NCI-H2081 treated with DMSO at 0.1 percent for 48 hours (cell line): ENCODE measurements around the gene NTRK3.

ENCODE experiments used
- DNase-seq: peaks from one replicate; lab custom pipeline; 2025; lab: John Stamatoyannopoulos, UW

Gene NTRK3

DNA sequence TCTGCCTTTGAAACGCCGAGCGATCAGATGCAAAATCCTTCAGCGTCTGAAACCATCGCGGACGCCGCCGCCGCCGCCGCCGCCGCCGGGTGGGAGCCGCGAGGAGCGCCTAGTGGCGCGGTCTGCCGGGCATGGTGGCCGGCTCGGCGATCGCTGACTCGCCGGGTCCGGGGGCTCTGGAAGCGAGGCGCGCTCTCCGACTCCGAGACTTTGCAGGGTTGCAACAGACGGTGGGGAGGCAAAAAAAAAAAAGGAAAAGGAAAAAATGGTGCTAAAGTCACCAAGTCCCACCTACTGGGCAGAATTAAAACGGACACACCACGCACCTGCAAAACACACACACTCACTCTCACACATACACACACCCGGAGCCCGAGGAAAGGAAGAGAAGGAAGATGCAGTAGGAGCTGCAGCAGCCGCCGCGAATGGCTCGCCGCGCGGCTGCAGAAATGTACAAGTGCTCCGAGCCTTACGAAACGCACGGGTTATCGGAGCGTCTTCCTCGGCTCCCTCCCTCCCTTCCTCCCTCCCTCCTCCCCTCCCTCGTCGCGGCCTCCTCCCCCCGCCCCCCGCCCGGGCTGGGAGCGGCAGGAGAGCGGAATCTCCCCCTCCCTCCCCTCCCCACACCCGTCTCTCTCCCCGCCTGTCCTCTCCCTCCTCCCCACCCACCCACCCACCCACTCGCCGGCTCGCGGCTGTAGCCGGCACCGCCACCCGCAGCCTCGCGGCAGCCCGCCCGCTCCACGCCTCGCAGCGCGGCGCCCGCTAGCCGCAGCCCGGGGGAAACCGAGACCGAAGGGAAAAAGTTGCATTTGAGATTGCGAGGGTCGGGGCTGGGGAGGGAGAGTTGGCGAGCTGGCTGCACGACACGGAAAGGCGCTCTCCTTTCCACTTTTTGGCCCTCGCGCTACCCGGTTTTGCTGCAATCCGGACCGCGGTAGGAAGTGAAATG, at the start of gene NTRK3:
NTRK3 (minus strand) TSS at position 461 of the 952 bp plus-strand sequence. CDS start 586 bp downstream, outside the sequence.
- DNase-seq: no peak

DNA sequence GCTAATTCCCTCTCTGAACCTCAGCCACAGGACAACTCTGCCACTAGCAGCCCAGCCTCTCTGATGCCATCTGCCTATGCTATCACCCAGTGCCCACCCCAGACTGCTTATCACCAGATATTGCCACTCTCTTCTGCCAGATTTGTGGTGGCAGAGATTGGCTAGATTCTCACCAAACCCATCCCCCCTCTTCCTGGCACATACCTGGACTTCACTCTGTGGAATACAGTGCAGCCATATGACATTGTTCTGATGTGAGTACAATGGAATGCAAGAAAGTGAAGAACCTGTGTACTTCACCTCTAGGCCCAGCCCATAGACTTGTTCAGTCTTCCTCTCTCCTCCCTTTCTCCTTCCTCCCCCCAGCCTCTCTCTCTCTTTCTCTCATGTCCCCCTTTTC, 46.9 kb upstream of the NTRK3 start:
- no peak for DNase-seq

DNA sequence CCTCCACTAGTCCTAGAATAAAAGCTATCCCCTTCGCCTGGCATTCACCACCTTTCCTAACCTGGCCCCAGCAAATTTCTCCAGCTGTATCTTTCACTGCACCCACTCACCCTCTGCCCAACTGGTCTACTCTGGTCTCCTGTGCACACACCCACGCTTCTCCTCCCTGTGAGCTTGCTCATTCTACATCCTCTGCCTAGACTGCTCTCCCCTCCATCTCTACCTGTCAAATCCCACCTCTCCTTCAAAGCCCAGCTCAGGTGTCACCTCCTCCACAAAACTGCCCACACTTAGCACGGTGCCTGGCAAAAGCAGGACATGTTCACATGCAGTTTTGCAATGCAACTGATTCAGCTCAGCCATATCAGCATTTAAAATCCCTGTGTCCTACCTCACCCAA, 45.8 kb upstream of the NTRK3 start:
- no peak for DNase-seq

DNA sequence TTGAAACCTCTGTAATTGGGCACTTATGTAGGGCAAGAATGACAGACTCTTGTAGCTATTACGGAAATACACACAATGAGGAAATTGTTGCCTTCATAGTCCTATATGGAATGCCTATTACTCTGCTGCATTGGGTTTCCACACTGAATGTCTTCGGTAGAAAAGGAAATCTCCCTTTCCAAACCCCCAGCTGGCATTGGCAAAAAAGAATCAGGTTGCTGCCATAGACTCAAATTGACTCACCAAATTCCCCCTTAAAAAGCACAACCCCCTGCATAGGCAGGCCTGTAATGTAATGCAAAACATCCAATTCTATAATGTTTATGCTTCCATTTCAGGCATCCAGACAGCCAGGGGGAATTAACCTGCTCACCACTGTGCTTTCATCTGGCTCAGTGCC, 44.8 kb upstream of the NTRK3 start:
- no peak for DNase-seq

DNA sequence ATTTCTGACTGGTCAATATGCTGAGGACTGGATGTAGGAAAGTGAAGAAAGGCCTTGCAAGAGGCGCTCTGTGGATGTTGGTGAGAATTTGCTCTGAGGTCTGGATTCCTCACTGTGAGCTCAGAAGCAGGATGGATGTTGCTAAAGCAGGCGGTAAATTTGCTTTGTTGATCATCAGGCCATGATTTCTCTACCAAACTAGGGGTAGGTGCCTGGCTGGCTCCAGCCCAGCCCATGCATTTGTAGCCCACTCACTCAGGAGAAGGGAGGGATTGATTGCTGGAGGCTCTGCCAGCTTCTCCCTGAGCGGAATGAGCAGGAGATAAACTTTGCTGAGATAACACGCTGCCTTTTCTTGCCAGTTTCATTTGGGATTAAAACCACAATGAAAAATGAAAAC, 44.3 kb upstream of the NTRK3 start:
- DNase-seq: no peak

DNA sequence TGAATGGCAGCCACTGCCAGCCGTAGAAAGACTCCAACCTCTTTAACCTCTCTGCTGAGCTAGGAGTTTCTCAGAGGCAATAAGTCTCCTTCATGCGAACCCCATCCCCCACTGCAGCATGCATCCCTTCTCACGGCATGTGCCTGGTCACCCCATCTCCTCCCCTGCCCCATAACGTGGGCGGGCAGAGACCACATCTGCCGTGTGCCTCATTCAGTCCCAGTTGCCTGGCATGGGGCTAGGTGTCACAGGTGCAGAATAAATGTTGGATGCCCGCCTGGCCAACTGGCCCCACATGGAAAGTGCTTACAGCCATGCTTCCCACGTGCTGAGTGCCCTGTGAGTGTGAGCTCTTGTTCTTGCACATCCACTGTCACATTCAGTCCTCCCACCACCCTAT, 43.5 kb upstream of the NTRK3 start:
- DNase-seq: no peak

DNA sequence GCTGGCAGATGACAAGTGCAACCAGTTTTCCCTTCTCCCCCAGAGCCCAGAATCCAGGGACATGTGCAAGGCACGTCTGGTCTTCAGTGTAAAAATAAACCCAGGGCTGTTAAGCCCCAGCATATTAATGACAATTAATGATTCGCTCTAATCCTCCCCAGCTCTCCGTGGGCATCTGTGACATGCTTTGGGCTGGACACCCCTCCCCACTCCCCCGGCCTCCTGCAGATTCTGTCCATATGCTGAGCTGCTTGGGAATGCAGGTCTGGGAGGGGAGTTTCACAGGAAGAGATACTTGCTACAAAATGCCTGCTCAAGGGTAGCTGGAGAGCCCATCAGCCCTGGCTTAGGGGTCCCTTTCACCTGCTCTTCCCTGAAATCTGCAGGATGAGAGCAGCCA, 43.0 kb upstream of the NTRK3 start:
- no peak for DNase-seq

DNA sequence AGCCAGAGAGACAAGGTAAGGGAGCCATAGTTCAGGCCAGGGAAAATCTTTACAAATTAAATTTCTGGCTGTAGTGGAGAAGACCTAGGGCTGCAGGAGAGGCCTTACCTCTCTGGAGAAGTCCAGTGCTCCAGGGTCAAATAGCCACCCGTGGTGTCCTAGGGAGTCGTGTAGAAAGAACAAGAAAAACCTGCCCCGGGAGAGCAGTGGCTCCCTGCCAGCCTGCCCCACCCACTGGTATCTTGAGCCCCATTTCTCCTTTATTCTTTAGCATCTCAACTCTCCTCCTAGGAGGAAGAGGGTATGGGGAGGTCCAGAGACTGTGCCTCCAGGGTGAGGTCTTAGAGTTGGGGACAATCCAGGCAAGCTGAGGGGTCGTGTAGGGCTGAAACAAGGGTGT, 32.1 kb upstream of the NTRK3 start:
- DNase-seq: no peak

DNA sequence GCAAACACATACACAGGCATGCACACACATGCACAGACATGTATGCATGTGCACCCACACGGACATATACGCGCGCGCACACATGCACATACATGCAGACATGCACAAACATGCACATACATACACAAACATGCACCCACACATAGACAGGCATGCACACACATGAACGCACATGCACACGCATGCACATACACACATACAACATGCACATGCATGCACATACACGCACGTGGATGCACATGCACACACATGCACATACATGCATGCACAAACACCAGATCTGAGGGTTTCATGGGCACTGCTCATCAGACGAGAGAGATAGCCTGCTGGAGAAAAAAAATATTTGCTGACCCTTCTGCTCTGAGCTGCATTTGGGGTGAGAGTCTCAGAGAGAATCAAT, 31.7 kb upstream of the NTRK3 start:
- DNase-seq: no peak

DNA sequence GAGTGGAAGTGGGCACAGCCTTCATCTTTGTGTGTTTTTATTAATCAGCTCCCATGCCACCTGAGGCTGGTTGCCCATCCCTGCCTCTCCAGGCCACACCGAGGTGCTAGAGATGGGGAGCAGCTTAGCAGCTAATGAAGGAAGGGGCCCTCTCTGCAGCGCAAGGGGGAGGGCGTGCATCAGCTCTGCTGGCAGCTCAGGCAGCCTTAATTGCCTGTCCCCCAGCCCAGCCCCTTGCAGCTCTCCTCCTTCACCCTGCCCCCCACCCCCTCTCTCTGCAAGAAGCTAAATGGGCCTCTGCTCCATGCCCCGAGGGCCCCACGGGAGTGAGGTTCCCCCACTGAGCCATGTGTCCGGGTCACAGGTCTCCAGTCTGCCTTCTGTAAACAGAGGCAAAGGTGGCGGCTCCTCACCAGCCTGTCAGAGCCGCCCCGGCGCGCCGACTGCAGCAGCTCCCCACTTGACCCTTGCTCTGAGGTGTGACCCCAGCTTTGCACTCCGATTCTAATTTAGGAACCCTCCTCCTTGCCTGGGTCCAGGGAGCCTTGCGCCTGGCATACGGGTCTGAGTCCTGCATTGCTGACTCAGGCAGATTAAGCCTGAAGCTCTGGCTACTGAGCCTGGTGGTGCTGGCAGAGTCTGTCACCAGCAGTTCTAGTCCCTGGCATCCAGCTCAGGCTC, 27.9 kb upstream of the NTRK3 start:
- DNase-seq: no peak

DNA sequence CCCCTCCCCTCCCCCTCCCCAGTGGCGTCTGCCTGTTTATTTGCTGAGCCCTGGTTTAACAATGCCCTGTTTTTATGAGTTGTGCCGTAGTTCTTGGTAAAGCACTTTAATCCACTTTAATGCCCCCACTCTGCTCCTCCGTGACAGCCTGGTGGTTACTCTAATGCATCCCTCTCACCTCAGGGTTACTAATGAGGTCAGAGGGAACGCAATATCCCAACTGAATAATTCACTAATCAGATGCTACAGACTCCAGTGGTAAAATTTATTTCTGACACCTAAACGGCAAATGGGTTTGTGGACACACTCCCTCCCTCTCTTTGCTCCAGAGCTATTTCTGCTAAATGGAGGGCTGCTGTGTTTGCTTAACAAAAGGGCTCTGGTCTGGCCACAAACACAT, 26.1 kb upstream of the NTRK3 start:
- no peak for DNase-seq

DNA sequence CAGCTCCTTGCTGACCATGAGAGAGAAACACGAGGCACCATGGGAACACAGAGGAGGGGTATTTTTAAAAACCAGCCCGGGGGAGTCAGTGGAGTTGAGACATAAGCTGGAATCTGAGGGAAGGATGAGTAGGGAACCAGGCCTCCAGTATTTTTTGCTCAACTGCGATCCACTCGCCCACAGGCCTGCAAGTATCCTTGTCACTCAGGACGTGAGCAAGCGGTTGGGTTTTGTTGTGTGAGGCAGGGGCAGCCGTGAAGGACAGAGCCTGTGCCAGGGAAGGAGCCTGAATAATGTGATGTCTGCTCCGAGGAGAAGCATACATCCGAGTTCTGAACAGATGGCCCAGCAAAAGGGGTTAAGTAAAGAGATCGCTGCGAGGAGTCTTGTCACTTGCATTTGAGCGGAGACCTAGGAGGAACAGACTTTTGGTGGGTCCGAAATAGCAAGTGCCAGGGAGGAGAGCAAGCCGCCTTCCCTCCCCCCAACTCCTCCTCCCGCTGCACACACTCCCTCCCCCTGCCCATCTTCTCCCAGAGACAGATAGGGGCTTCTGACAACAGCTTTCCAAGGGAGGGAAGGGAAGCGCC, 20.4 kb upstream of the NTRK3 start:
- DNase-seq: no peak

DNA sequence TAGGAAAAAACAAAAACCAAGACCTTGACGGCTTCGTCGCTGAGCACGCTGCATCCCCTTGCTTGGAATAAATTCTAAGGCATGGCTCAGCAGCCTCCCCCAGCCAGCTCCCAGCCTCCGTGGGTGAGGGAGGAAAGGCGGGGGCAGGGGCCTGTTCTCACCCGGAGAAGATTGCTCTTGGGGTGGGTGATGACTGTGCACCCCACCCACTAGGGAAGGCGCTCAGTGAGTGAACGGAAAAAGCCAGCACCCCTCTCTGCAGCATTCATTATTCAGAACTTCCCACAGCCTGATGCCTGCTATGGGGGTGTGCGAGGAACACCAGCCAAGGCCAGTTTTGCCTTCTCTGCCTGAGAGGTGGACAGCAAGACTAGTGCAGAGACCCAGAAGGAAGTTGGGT, 19.3 kb upstream of the NTRK3 start:
- no peak for DNase-seq

DNA sequence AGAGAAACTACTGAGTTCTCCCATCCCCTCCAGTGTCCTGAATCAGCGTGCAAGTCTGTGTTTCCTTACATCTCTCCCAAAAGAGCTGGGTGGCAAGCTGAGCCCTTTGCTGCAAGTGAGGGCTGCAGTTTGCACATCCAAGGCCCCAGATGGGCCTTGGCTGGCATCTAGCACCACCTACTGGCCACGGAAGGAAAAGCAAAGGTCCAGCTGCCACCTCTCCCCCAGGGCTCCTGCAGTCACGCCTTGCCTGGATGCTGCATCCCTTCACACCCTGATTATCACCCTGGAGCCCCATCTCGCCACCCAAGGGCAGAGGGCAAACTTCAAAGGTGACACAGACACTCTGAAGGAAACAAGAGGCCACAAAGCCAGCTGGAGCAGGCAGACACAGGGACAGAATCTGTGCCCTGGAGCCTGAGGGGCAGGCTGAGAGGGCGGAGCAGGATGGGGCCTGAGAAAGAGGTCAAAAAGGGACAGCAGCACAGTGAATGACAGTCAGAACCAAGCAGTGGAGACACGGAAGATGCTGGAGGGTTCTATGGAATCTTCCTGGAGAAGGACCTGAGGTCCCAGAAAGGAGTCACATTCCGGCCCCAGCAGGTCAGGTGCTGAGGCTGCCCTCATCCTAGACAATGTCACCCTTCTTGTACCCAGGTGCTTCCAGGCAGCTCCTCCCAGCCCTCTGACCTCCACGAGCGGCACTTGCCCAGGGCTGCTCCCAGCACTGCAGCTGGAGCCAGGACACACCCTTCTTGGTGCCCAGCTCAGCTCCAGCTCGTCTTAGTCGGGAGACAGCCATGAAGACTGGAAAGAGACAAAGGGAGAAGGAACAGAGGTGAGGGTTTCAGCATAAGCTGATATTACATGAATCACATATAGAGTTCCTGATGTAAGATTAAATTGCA, 18.3 kb upstream of the NTRK3 start:
- DNase-seq: no peak

DNA sequence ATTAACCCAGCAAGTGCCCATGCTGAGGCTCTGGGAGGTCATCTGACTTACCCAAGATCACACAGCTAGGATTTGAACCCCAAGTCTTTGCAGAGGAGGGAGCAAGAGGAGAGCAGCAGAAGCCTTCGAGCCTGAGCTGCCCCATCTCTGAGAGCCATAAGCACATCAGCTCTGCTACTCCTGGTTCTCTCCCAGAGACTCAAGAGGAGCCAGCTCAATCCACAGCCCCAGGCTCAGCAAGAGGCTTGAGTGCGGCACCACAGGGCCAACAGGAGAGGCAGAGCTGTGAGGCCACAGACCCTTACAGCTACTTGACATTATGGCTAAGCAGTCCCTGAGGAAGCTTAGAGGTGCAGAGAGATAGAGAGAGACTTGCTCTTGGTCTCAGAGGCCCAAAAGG, 15.9 kb upstream of the NTRK3 start:
- no peak for DNase-seq

DNA sequence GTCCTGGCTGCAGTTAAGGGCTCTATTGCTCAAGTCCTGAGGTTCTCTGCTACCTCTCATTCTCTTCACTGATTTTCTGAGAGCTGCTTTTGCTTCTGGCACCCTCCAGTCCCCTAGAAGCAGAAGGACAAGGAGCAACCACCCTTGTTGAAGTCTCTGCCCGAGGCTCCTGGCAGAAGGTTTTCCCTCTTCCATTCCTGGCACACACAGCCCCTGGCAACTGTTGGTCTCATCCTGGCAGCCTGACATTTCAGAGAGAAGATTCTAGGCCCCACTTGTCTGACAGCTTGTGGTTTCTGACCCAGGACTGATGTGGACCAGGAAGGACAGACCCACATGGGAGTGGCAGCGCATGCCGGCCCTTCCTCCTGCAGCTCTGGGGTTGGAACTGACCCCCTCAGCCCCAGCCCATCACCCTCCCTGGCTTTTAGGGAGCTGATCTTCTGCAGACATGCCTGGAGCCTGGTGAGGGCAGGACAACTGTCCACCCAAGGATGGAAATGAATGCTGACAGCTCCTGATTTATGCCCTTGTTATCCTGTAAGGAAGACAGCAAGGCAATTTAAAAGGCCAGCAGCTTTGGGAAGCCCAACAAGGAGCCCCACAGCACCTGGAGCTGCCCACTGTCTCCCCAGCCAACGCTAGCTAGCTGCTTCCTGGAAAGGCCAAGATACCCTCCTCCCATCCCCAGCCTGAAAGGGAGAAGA, 13.0 kb upstream of the NTRK3 start:
- no peak for DNase-seq

DNA sequence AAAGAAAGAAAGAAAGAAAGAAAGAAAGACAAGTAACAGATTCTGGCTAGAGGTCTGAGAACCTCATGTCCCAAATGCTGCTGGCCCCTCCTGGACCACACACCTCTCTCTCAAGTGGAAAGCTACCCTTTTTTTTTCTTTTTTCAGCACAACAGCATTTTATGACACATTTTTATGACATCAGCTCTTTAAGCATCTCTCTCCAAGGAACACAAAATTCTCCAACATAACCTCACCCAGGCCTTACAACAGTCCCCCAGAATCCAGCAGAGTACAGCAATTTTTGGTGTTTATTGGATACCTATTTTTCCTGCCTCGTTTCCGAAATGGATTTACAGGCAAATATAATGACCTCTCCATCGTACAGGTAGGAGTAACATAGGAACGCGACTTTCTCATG, 11.2 kb upstream of the NTRK3 start:
- no peak for DNase-seq

DNA sequence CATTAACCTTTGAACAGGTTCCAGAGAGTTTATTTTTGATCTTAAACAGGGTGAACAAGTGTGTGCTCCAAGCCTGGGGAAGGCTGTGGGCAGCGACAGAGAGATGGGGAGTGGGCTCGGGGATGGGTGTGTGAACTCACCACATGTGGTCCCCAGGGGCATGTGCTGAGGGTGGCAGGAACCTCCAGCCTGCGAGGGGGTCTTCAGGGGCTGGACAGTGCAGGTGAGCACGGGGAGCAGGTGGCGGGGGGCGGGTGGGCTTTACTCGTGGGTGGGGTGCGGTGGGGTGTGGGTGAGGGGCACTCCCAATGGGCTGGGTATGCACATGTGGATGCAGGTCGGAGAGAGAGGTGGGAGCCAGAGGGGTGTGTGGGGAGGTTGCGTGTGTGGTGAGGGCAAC, 9.6 kb upstream of the NTRK3 start:
- DNase-seq: no peak

DNA sequence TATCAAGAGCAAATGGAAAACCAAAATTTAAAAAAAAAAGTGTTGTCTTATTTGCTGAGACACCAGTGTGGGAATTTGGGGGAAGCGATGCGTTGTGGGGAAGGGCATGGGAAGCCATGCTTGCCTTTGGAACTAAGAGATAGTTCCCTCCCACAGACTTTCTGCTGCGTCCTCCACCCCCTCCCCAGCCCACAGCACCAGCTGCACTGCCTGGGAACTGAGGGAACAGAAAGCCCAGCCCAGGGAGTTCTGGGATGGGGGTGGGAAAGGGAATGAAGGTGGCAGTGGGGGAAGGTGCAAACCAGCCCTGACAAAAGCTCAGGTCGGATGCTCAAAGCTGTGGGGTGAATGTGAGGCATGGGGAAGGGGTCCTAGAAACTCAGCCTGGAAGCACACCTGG, 8.1 kb upstream of the NTRK3 start:
- DNase-seq: no peak

DNA sequence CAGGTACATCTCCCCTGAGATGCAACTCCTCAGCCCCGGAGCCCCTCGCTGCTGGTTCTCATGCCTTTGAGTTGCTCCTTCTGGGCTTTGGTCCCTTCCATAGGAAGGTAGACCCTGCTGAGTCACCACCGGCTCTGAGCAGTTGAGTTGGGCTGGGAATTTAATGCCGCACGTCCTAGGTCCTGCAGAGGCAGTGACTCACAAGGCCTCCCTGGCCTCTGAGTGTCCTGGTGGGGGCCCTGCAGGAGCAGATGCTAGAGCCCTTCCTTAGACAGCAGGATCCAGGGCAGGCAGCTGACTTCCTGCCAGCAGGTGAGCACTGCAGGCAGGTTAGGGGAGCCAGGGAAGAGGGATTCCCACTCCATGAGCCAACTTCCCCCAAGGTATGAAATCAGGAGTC, 5.5 kb upstream of the NTRK3 start:
- DNase-seq: no peak

DNA sequence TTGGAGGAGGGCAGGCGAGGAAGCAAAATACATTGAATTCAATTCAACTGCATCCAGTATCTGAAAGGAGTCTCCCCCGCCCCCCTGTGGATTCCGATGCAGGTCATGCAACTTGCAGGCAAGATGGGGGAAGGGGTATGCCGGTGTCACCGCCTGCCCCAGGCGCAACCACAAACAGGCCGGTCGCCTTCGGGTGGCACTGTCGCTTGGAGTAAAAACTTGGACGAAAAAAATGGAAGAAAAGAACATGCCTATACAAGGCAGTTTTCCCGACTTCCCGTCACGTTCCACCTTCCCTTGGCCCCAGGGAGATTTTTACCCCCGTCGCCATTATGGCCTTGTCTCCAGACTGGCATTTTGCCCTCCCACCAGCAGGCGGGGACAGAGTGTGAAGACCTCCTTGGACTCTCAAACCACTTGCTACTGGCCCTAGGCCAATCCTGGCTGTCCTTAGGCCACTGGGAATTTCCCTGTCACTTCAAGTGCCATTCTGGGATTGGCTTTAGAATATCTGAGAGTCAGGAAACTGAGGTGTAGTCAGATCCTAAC, 1.6 kb upstream of the NTRK3 start:
- DNase-seq: no peak
